Endothelial cell of umbilical vein (primary cell): ENCODE measurements around the gene VASN. TPM values are rescaled to one million over a fixed set of nuclear protein-coding genes. Genes with fewer than 3 reads are reported as not detected.

ENCODE experiments used
- BruUV-seq: library from RNA; stranded (reverse); fragments of 400-500 nt; replicated peaks from 2 replicates; lab custom pipeline; 2021; lab: Mats Ljungman, UMichigan
- CTCF ChIA-PET: fragments of 300-600, 350-600 bp; sonication (Branson Sonifier 250); formaldehyde crosslinking; loops from one replicate; lab custom pipeline; 2021; ENCODE audit warnings: antibody characterized with exemption, inconsistent platforms; lab: Charles Lee
- POLR2A ChIA-PET: fragments of 300-600, 350-600 bp; sonication (Branson Sonifier 250); formaldehyde crosslinking; loops from one replicate; lab custom pipeline; 2021; ENCODE audit warnings: antibody characterized with exemption, inconsistent platforms; lab: Charles Lee
- DNase-seq: peaks from one replicate; pipeline ENCODE4 v3.0.0-alpha.2; 2011; ENCODE audit warnings: low read depth, low spot score
- FAIRE-seq: peaks from 2 replicates; lab custom pipeline; 2011; peaks lifted over from hg19 to GRCh38; lab: Jason Lieb, UNC
- H2AFZ ChIP-seq: 2 replicates; pipeline ENCODE4 v1.6.0; 2012; ENCODE audit warnings: low read depth, low read length, control low read depth, inconsistent platforms
- H3K27ac ChIP-seq: 2 replicates; pipeline ENCODE4 v1.5.1; 2011; ENCODE audit warnings: low read depth, mild to moderate bottlenecking, control low read depth, low read length, moderate library complexity; ENCODE audit not compliant: insufficient read depth
- H3K27me3 ChIP-seq, 2 experiments: 2 replicates each; pipeline versions ENCODE4 v1.6.0 to v1.6.1; 2011; ENCODE audit warnings: low read length in 2 of 2, mixed read lengths in 1 of 2; ENCODE audit not compliant: control insufficient read depth in 2 of 2, insufficient read depth in 2 of 2
- H3K36me3 ChIP-seq, 2 experiments: 2 replicates in 1 of 2; 3 replicates in 1 of 2; pipeline ENCODE4 v1.5.1; 2011; ENCODE audit warnings: low read length in 2 of 2, mild to moderate bottlenecking in 1 of 2, moderate library complexity in 1 of 2; ENCODE audit not compliant: control insufficient read depth in 2 of 2, insufficient read depth in 2 of 2; ENCODE audit errors: extremely low read depth in 1 of 2
- H3K4me1 ChIP-seq: 3 replicates; pipeline ENCODE4 v1.5.1; 2011; ENCODE audit warnings: mild to moderate bottlenecking, low read length; ENCODE audit not compliant: control insufficient read depth, insufficient read depth; ENCODE audit errors: extremely low read depth
- H3K4me2 ChIP-seq: 2 replicates; pipeline ENCODE4 v1.6.1; 2011; ENCODE audit warnings: low read length, control low read depth, mixed read lengths; ENCODE audit not compliant: insufficient read depth
- H3K4me3 ChIP-seq, 3 experiments: fragments of 200-600 bp in 1 of 3; sonication (generic), shearing (Covaris generic) in 1 of 3; replicated peaks in 1 of 3; 2 replicates each; pipeline ENCODE4 v1.5.1; 2011 to 2016; ENCODE audit warnings: control low read depth in 3 of 3, low read length in 3 of 3, mild to moderate bottlenecking in 2 of 3, inconsistent platforms in 1 of 3, low read depth in 1 of 3, moderate library complexity in 1 of 3; ENCODE audit not compliant: insufficient read depth in 1 of 3
- H3K79me2 ChIP-seq: 2 replicates; pipeline ENCODE4 v1.6.0; 2012; ENCODE audit warnings: low read length, inconsistent platforms; ENCODE audit not compliant: control insufficient read depth, insufficient read depth
- H3K9ac ChIP-seq: replicated peaks from 2 replicates; pipeline ENCODE3; 2011; ENCODE audit warnings: low read length, control low read depth; ENCODE audit not compliant: insufficient read depth; ENCODE audit errors: extremely low read depth
- H3K9me1 ChIP-seq: replicated peaks from 3 replicates; pipeline ENCODE4 v1.6.0; 2011; ENCODE audit warnings: mild to moderate bottlenecking, low read length; ENCODE audit not compliant: control insufficient read depth, insufficient read depth; ENCODE audit errors: extremely low read depth
- H3K9me3 ChIP-seq: replicated peaks from 2 replicates; pipeline ENCODE4 v1.5.1; 2012; ENCODE audit warnings: low read length, inconsistent platforms; ENCODE audit not compliant: control insufficient read depth, insufficient read depth
- H4K20me1 ChIP-seq: replicated peaks from 2 replicates; pipeline ENCODE3; 2011; ENCODE audit warnings: mild to moderate bottlenecking, low read length; ENCODE audit not compliant: control insufficient read depth, insufficient read depth; ENCODE audit errors: extremely low read depth
- EZH2 ChIP-seq: IDR thresholded peaks from 2 replicates; pipeline ENCODE4 v1.6.1; 2012; ENCODE audit warnings: borderline replicate concordance, low read depth, mild to moderate bottlenecking, moderate library complexity, low read length, inconsistent platforms; ENCODE audit not compliant: severe bottlenecking
- FOS ChIP-seq: IDR thresholded peaks from 2 replicates; pipeline ENCODE4 v1.6.1; 2011; ENCODE audit warnings: mild to moderate bottlenecking, low read length, moderate library complexity, borderline replicate concordance; ENCODE audit not compliant: insufficient read depth
- GATA2 ChIP-seq: IDR thresholded peaks from 2 replicates; pipeline ENCODE4 v1.7.0; 2011; ENCODE audit warnings: low read depth, mild to moderate bottlenecking, moderate library complexity, mixed read lengths, low read length; ENCODE audit not compliant: insufficient read length, insufficient read depth
- JUN ChIP-seq: IDR thresholded peaks from 2 replicates; pipeline ENCODE4 v1.6.1; 2011; ENCODE audit warnings: borderline replicate concordance, low read depth; ENCODE audit not compliant: insufficient read length, insufficient read depth
- MYC ChIP-seq: IDR thresholded peaks from one replicate; pipeline ENCODE4 v1.6.1; 2011; ENCODE audit warnings: mild to moderate bottlenecking, low read depth, low read length
- POLR2A ChIP-seq: IDR thresholded peaks from 2 replicates; pipeline ENCODE4 v1.6.1; 2012; ENCODE audit warnings: low read depth, mild to moderate bottlenecking, control low read depth, low read length
- POLR2AphosphoS5 ChIP-seq: IDR thresholded peaks from 2 replicates; pipeline ENCODE4 v1.6.1; 2012; ENCODE audit warnings: low read depth, mild to moderate bottlenecking, control low read depth, low read length, moderate library complexity; ENCODE audit not compliant: insufficient read depth
- dilution Hi-C: fragments of 300-500 bp; cut with MboI; formaldehyde crosslinking; loops from one replicate; pipeline ENCODE4 v1.15.0; 2019; ENCODE audit warnings: low sequenced_read_pairs; ENCODE audit not compliant: extremely low pct_ligation_motif_present
- intact Hi-C: fragments of 100-400 bp; cut with micrococcal nuclease; formaldehyde crosslinking; loops from one replicate; pipeline ENCODE4 v1.10.0; 2022
- polyA plus RNA-seq, 4 experiments: library from polyadenylated mRNA; depleted of rRNA in 3 of 4; stranded (reverse) in 3 of 4; unstranded in 1 of 4; fragments of >200 nt; gene quantifications; 2 replicates each; pipeline versions ENCODE4 v1.2.1 to v1.2.3, GENCODE V29; 2011 to 2012; ENCODE audit warnings: missing spikeins in 1 of 4
- total RNA-seq: library from RNA; stranded (reverse); gene quantifications from 2 replicates; pipeline ENCODE4 v1.2.3, GENCODE V29; 2021
- TF ChIP-seq, protein P1 (sequence below), 2 donors: IDR thresholded peaks; 1 replicate in 1 of 2; 2 replicates in 1 of 2; pipeline ENCODE4 v1.5.1; 2011; ENCODE audit warnings: low read length in 2 of 2, mild to moderate bottlenecking in 2 of 2, moderate library complexity in 2 of 2, control low read depth in 1 of 2, inconsistent platforms in 1 of 2, low read depth in 1 of 2; ENCODE audit not compliant: insufficient read depth in 1 of 2; ENCODE audit errors: extremely low read depth in 1 of 2
- TF ChIP-seq, protein P2 (sequence below): IDR thresholded peaks from 2 replicates; pipeline ENCODE4 v1.6.1; 2011; ENCODE audit not compliant: insufficient read depth, insufficient read length

VASN gene
- total and polyA plus RNA-seq, 2 donors (not counting 3 experiments of a cell fraction or from before 2014, with no cell fraction given): 0.41 to 0.42 TPM

DNA sequence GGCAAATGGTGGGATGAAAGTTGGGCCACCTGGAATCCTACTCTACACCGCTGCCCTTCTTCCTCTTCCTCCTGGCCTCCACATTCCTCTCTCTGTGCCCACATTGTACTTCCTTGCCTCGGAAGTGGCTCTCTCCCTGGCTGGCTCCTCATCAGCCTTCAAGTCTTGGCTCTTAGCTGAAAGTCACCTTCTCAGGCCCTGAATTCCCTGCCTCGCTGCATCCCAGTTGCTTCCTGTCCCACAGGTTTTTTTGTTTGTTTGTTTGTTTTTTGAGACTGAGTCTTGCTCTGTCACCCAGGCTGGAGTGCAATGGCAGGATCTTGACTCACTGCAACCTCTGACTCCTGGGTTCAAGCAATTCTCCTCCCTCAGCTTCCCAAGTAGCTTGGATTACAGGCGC is 18.0 kb upstream of the VASN start:
- no TSS peak for BruUV-seq
- Histone ChIP-seq H3K9me1 (no peaks in the 10 kb centered on the region), H3K79me2 (peaks cover 17% of the 10 kb centered on the region), H3K9ac (no peak overlapping the region), H3K27me3 (no peaks in the 10 kb centered on the region), H3K9me3 (no peaks in the 10 kb centered on the region), H3K27ac (no peak overlapping the region), H3K4me2 (no peak overlapping the region), H3K36me3 (peaks cover 0 to 8% of the 10 kb centered on the region in 2 experiments), H2AFZ (no peak overlapping the region), H4K20me1 (no peaks in the 10 kb centered on the region), H3K4me3 (no peak overlapping the region), H3K4me1 (peaks cover 7% of the 10 kb centered on the region)
- DNase-seq (no peak), FAIRE-seq (no peak)
- TF ChIP-seq POLR2AphosphoS5 (no peak), MYC (no peak), EZH2 (no peak), POLR2A (no peak), JUN (no peak), FOS (no peak), GATA2 (no peak)
- TF ChIP-seq, protein P1, sequence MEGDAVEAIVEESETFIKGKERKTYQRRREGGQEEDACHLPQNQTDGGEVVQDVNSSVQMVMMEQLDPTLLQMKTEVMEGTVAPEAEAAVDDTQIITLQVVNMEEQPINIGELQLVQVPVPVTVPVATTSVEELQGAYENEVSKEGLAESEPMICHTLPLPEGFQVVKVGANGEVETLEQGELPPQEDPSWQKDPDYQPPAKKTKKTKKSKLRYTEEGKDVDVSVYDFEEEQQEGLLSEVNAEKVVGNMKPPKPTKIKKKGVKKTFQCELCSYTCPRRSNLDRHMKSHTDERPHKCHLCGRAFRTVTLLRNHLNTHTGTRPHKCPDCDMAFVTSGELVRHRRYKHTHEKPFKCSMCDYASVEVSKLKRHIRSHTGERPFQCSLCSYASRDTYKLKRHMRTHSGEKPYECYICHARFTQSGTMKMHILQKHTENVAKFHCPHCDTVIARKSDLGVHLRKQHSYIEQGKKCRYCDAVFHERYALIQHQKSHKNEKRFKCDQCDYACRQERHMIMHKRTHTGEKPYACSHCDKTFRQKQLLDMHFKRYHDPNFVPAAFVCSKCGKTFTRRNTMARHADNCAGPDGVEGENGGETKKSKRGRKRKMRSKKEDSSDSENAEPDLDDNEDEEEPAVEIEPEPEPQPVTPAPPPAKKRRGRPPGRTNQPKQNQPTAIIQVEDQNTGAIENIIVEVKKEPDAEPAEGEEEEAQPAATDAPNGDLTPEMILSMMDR (IDR thresholded peaks at IDR 0.05; ENCODE audit: extremely low read depth in 1 of 2, insufficient read depth in 1 of 2, low read depth in 1 of 2, low read length in 2 of 2): no peak
- TF ChIP-seq, protein P2, sequence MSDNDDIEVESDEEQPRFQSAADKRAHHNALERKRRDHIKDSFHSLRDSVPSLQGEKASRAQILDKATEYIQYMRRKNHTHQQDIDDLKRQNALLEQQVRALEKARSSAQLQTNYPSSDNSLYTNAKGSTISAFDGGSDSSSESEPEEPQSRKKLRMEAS: no peak
- POLR2A ChIA-PET: no interaction called here
- CTCF ChIA-PET: no interaction called here
- intact Hi-C loops (no loop called here), dilution Hi-C loops (no loop called here)
